Measurements from ENCODE around the gene ARHGAP10.
"Not testable (repeated sequence)": the region's sequence is repeated elsewhere in the genome, so short reads cannot be mapped to it uniquely, and the experiment has no call there.

ARHGAP10 gene

GRCh38 chr4:147879676-147880075 is 147.8 kb downstream of the ARHGAP10 start:
- H3K27ac ChIP-seq (ENCODE audit: low read depth, low read length): no peak overlapping the region
- H3K9me3 ChIP-seq (ENCODE audit: control insufficient read depth, insufficient read depth, low read length): no peaks in the 10 kb centered on the region
- H4K20me1 ChIP-seq (ENCODE audit: control insufficient read depth, insufficient read depth, low read depth, low read length): no peaks in the 10 kb centered on the region
- no peaks in the 10 kb centered on the region for H3K9me2 ChIP-seq (replicated peaks; ENCODE audit: control insufficient read depth, low read length)
- no peak overlapping the region for H3K4me3 ChIP-seq (ENCODE audit: low read length)
- no peaks in the 10 kb centered on the region for H3K27me3 ChIP-seq (ENCODE audit: control insufficient read depth, low read length)
- no peaks in the 10 kb centered on the region for H3K79me2 ChIP-seq (ENCODE audit: control insufficient read depth, low read length)
- no peaks in the 10 kb centered on the region for H3K36me3 ChIP-seq (ENCODE audit: control insufficient read depth, low read length)
- H3F3A ChIP-seq (ENCODE audit: control insufficient read depth, insufficient read depth): no peaks in the 10 kb centered on the region
- H3K4me2 ChIP-seq (ENCODE audit: low read length): no peak overlapping the region
- TF ChIP-seq EZH2phosphoT487 (IDR thresholded peaks at IDR 0.05; ENCODE audit: borderline replicate concordance, low read length) (no peak), CTCF (IDR thresholded peaks at IDR 0.05; ENCODE audit: low read depth, low read length, poor library complexity, severe bottlenecking) (no peak)
- H3K4me1 ChIP-seq (ENCODE audit: control insufficient read depth, low read length): no peaks in the 10 kb centered on the region

- H3K36me3 ChIP-seq (ENCODE audit: control insufficient read depth, low read length): no peaks in the 10 kb centered on the region
- H3K4me1 ChIP-seq (ENCODE audit: control insufficient read depth, low read length): no peaks in the 10 kb centered on the region
- no peak for TF ChIP-seq EZH2phosphoT487 (IDR thresholded peaks at IDR 0.05; ENCODE audit: borderline replicate concordance, low read length)
- TF ChIP-seq CTCF (IDR thresholded peaks at IDR 0.05; ENCODE audit: low read depth, low read length, poor library complexity, severe bottlenecking): no peak
- no peaks in the 10 kb centered on the region for H3K79me2 ChIP-seq (ENCODE audit: control insufficient read depth, low read length)
- H3K9me3 ChIP-seq (ENCODE audit: control insufficient read depth, insufficient read depth, low read length): no peaks in the 10 kb centered on the region
- H3K4me2 ChIP-seq (ENCODE audit: low read length): no peak overlapping the region
- H3K27ac ChIP-seq (ENCODE audit: low read depth, low read length): no peak overlapping the region
- H3K9me2 ChIP-seq (replicated peaks; ENCODE audit: control insufficient read depth, low read length): no peaks in the 10 kb centered on the region
- H3K27me3 ChIP-seq (ENCODE audit: control insufficient read depth, low read length): no peaks in the 10 kb centered on the region
- no peak overlapping the region for H3K4me3 ChIP-seq (ENCODE audit: low read length)
- H4K20me1 ChIP-seq (ENCODE audit: control insufficient read depth, insufficient read depth, low read depth, low read length): no peaks in the 10 kb centered on the region
- H3F3A ChIP-seq (ENCODE audit: control insufficient read depth, insufficient read depth): no peaks in the 10 kb centered on the region
Observed at GRCh38 chr4:147880511-147880910, 148.6 kb downstream of the ARHGAP10 start.

- Histone ChIP-seq H3K9me3 (ENCODE audit: control insufficient read depth, insufficient read depth, low read length) (no peaks in the 10 kb centered on the region), H3K79me2 (ENCODE audit: control insufficient read depth, low read length) (no peaks in the 10 kb centered on the region), H3K36me3 (ENCODE audit: control insufficient read depth, low read length) (no peaks in the 10 kb centered on the region), H3K4me2 (ENCODE audit: low read length) (no peak overlapping the region), H3F3A (ENCODE audit: control insufficient read depth, insufficient read depth) (no peaks in the 10 kb centered on the region), H3K9me2 (replicated peaks; ENCODE audit: control insufficient read depth, low read length) (no peaks in the 10 kb centered on the region), H4K20me1 (ENCODE audit: control insufficient read depth, insufficient read depth, low read depth, low read length) (no peaks in the 10 kb centered on the region), H3K4me3 (ENCODE audit: low read length) (no peak overlapping the region), H3K4me1 (ENCODE audit: control insufficient read depth, low read length) (no peaks in the 10 kb centered on the region), H3K27me3 (ENCODE audit: control insufficient read depth, low read length) (no peaks in the 10 kb centered on the region), H3K27ac (ENCODE audit: low read depth, low read length) (no peak overlapping the region)
- TF ChIP-seq EZH2phosphoT487 (IDR thresholded peaks at IDR 0.05; ENCODE audit: borderline replicate concordance, low read length) (no peak), CTCF (IDR thresholded peaks at IDR 0.05; ENCODE audit: low read depth, low read length, poor library complexity, severe bottlenecking) (no peak)
Observed at GRCh38 chr4:147884536-147884935, 152.6 kb downstream of the ARHGAP10 start.

- not testable (repeated sequence) for H3K36me3 ChIP-seq (ENCODE audit: control insufficient read depth, low read length); H3K4me3 ChIP-seq (ENCODE audit: low read length); H3K9me2 ChIP-seq (replicated peaks; ENCODE audit: control insufficient read depth, low read length); H3K27ac ChIP-seq (ENCODE audit: low read depth, low read length); H3K79me2 ChIP-seq (ENCODE audit: control insufficient read depth, low read length); H3F3A ChIP-seq (ENCODE audit: control insufficient read depth, insufficient read depth); H3K4me2 ChIP-seq (ENCODE audit: low read length); H3K27me3 ChIP-seq (ENCODE audit: control insufficient read depth, low read length); H4K20me1 ChIP-seq (ENCODE audit: control insufficient read depth, insufficient read depth, low read depth, low read length); H3K4me1 ChIP-seq (ENCODE audit: control insufficient read depth, low read length); H3K9me3 ChIP-seq (ENCODE audit: control insufficient read depth, insufficient read depth, low read length)
Observed at GRCh38 chr4:147885216-147885615, 153.3 kb downstream of the ARHGAP10 start.
